Endothelial cell of umbilical vein (primary cell): ENCODE results near the gene TRAPPC11. TPM values are rescaled to one million over a fixed set of nuclear protein-coding genes. Genes with fewer than 3 reads are reported as not detected.

ENCODE experiments used
- BruUV-seq: library from RNA; stranded (reverse); fragments of 400-500 nt; replicated peaks from 2 replicates; lab custom pipeline; 2021; lab: Mats Ljungman, UMichigan
- CTCF ChIA-PET: fragments of 300-600, 350-600 bp; sonication (Branson Sonifier 250); formaldehyde crosslinking; loops from one replicate; lab custom pipeline; 2021; ENCODE audit warnings: antibody characterized with exemption, inconsistent platforms; lab: Charles Lee
- POLR2A ChIA-PET: fragments of 300-600, 350-600 bp; sonication (Branson Sonifier 250); formaldehyde crosslinking; loops from one replicate; lab custom pipeline; 2021; ENCODE audit warnings: antibody characterized with exemption, inconsistent platforms; lab: Charles Lee
- DNase-seq: peaks from one replicate; pipeline ENCODE4 v3.0.0-alpha.2; 2011; ENCODE audit warnings: low read depth, low spot score
- FAIRE-seq: peaks from 2 replicates; lab custom pipeline; 2011; peaks lifted over from hg19 to GRCh38; lab: Jason Lieb, UNC
- H2AFZ ChIP-seq: 2 replicates; pipeline ENCODE4 v1.6.0; 2012; ENCODE audit warnings: low read depth, low read length, control low read depth, inconsistent platforms
- H3K27ac ChIP-seq: 2 replicates; pipeline ENCODE4 v1.5.1; 2011; ENCODE audit warnings: low read depth, mild to moderate bottlenecking, control low read depth, low read length, moderate library complexity; ENCODE audit not compliant: insufficient read depth
- H3K27me3 ChIP-seq, 2 experiments: 2 replicates each; pipeline versions ENCODE4 v1.6.0 to v1.6.1; 2011; ENCODE audit warnings: low read length in 2 of 2, mixed read lengths in 1 of 2; ENCODE audit not compliant: control insufficient read depth in 2 of 2, insufficient read depth in 2 of 2
- H3K36me3 ChIP-seq, 2 experiments: 2 replicates in 1 of 2; 3 replicates in 1 of 2; pipeline ENCODE4 v1.5.1; 2011; ENCODE audit warnings: low read length in 2 of 2, mild to moderate bottlenecking in 1 of 2, moderate library complexity in 1 of 2; ENCODE audit not compliant: control insufficient read depth in 2 of 2, insufficient read depth in 2 of 2; ENCODE audit errors: extremely low read depth in 1 of 2
- H3K4me1 ChIP-seq: 3 replicates; pipeline ENCODE4 v1.5.1; 2011; ENCODE audit warnings: mild to moderate bottlenecking, low read length; ENCODE audit not compliant: control insufficient read depth, insufficient read depth; ENCODE audit errors: extremely low read depth
- H3K4me2 ChIP-seq: 2 replicates; pipeline ENCODE4 v1.6.1; 2011; ENCODE audit warnings: low read length, control low read depth, mixed read lengths; ENCODE audit not compliant: insufficient read depth
- H3K4me3 ChIP-seq, 3 experiments: fragments of 200-600 bp in 1 of 3; sonication (generic), shearing (Covaris generic) in 1 of 3; replicated peaks in 1 of 3; 2 replicates each; pipeline ENCODE4 v1.5.1; 2011 to 2016; ENCODE audit warnings: control low read depth in 3 of 3, low read length in 3 of 3, mild to moderate bottlenecking in 2 of 3, inconsistent platforms in 1 of 3, low read depth in 1 of 3, moderate library complexity in 1 of 3; ENCODE audit not compliant: insufficient read depth in 1 of 3
- H3K79me2 ChIP-seq: 2 replicates; pipeline ENCODE4 v1.6.0; 2012; ENCODE audit warnings: low read length, inconsistent platforms; ENCODE audit not compliant: control insufficient read depth, insufficient read depth
- H3K9ac ChIP-seq: replicated peaks from 2 replicates; pipeline ENCODE3; 2011; ENCODE audit warnings: low read length, control low read depth; ENCODE audit not compliant: insufficient read depth; ENCODE audit errors: extremely low read depth
- H3K9me1 ChIP-seq: replicated peaks from 3 replicates; pipeline ENCODE4 v1.6.0; 2011; ENCODE audit warnings: mild to moderate bottlenecking, low read length; ENCODE audit not compliant: control insufficient read depth, insufficient read depth; ENCODE audit errors: extremely low read depth
- H3K9me3 ChIP-seq: replicated peaks from 2 replicates; pipeline ENCODE4 v1.5.1; 2012; ENCODE audit warnings: low read length, inconsistent platforms; ENCODE audit not compliant: control insufficient read depth, insufficient read depth
- H4K20me1 ChIP-seq: replicated peaks from 2 replicates; pipeline ENCODE3; 2011; ENCODE audit warnings: mild to moderate bottlenecking, low read length; ENCODE audit not compliant: control insufficient read depth, insufficient read depth; ENCODE audit errors: extremely low read depth
- CTCF ChIP-seq, 2 donors: IDR thresholded peaks; 1 replicate in 1 of 2; 2 replicates in 1 of 2; pipeline ENCODE4 v1.5.1; 2011; ENCODE audit warnings: low read length in 2 of 2, mild to moderate bottlenecking in 2 of 2, moderate library complexity in 2 of 2, control low read depth in 1 of 2, inconsistent platforms in 1 of 2, low read depth in 1 of 2; ENCODE audit not compliant: insufficient read depth in 1 of 2; ENCODE audit errors: extremely low read depth in 1 of 2
- GATA2 ChIP-seq: IDR thresholded peaks from 2 replicates; pipeline ENCODE4 v1.7.0; 2011; ENCODE audit warnings: low read depth, mild to moderate bottlenecking, moderate library complexity, mixed read lengths, low read length; ENCODE audit not compliant: insufficient read length, insufficient read depth
- JUN ChIP-seq: IDR thresholded peaks from 2 replicates; pipeline ENCODE4 v1.6.1; 2011; ENCODE audit warnings: borderline replicate concordance, low read depth; ENCODE audit not compliant: insufficient read length, insufficient read depth
- MAX ChIP-seq: IDR thresholded peaks from 2 replicates; pipeline ENCODE4 v1.6.1; 2011; ENCODE audit not compliant: insufficient read depth, insufficient read length
- MYC ChIP-seq: IDR thresholded peaks from one replicate; pipeline ENCODE4 v1.6.1; 2011; ENCODE audit warnings: mild to moderate bottlenecking, low read depth, low read length
- POLR2A ChIP-seq: IDR thresholded peaks from 2 replicates; pipeline ENCODE4 v1.6.1; 2012; ENCODE audit warnings: low read depth, mild to moderate bottlenecking, control low read depth, low read length
- POLR2AphosphoS5 ChIP-seq: IDR thresholded peaks from 2 replicates; pipeline ENCODE4 v1.6.1; 2012; ENCODE audit warnings: low read depth, mild to moderate bottlenecking, control low read depth, low read length, moderate library complexity; ENCODE audit not compliant: insufficient read depth
- dilution Hi-C: fragments of 300-500 bp; cut with MboI; formaldehyde crosslinking; loops from one replicate; pipeline ENCODE4 v1.15.0; 2019; ENCODE audit warnings: low sequenced_read_pairs; ENCODE audit not compliant: extremely low pct_ligation_motif_present
- intact Hi-C: fragments of 100-400 bp; cut with micrococcal nuclease; formaldehyde crosslinking; loops from one replicate; pipeline ENCODE4 v1.10.0; 2022
- polyA plus RNA-seq, 4 experiments: library from polyadenylated mRNA; depleted of rRNA in 3 of 4; stranded (reverse) in 3 of 4; unstranded in 1 of 4; fragments of >200 nt; gene quantifications; 2 replicates each; pipeline versions ENCODE4 v1.2.1 to v1.2.3, GENCODE V29; 2011 to 2012; ENCODE audit warnings: missing spikeins in 1 of 4
- total RNA-seq: library from RNA; stranded (reverse); gene quantifications from 2 replicates; pipeline ENCODE4 v1.2.3, GENCODE V29; 2021

Gene TRAPPC11
- total and polyA plus RNA-seq, 2 donors (not counting 3 experiments of a cell fraction or from before 2014, with no cell fraction given): 21.2 to 32.1 TPM

- peak overlapping the region; percentile 34 to 44 (median 35) for H3K4me3 ChIP-seq
- peak overlapping the region; percentile 34 for H3K9ac ChIP-seq
- H3K36me3 ChIP-seq: no peaks in the 10 kb centered on the region
- intact Hi-C loops: loop anchor here (5.0 to 10.0 kb wide), 2 partner anchors 184 to 442 kb away; partner anchors contain the start of gene STOX2
- no peak overlapping the region for H3K27ac ChIP-seq
- ChIA-PET CTCF (no interaction called here), POLR2A (no interaction called here)
- TF ChIP-seq POLR2A: no peak
- no peak for TF ChIP-seq CTCF (IDR thresholded peaks at IDR 0.05; ENCODE audit: extremely low read depth in 1 of 2, insufficient read depth in 1 of 2, low read depth in 1 of 2, low read length in 2 of 2)
- TF ChIP-seq MYC: no peak
- TF ChIP-seq POLR2AphosphoS5: no peak
- TF ChIP-seq MAX: no peak
- TF ChIP-seq GATA2: no peak
- TF ChIP-seq JUN: no peak
- peaks cover 2% of the 10 kb centered on the region for H3K4me1 ChIP-seq
- H2AFZ ChIP-seq: peak overlapping the region; percentile 62
- no peaks in the 10 kb centered on the region for H4K20me1 ChIP-seq
- H3K4me2 ChIP-seq: peak overlapping the region; percentile 75
- dilution Hi-C loops: no loop called here
- no peaks in the 10 kb centered on the region for H3K9me1 ChIP-seq
- H3K79me2 ChIP-seq: no peaks in the 10 kb centered on the region
- FAIRE-seq: peak; percentile 67
- peak; percentile 33 for DNase-seq
- H3K27me3 ChIP-seq: no peaks in the 10 kb centered on the region
- BruUV-seq: no TSS peak
- no peaks in the 10 kb centered on the region for H3K9me3 ChIP-seq
Observed at GRCh38 chr4:183722731-183723560, 63.9 kb downstream of the TRAPPC11 start.
